Subcutaneous adipose tissue (tissue), 4 donors: ENCODE measurements around the gene LARP4. TPM values are rescaled to one million over a fixed set of nuclear protein-coding genes. Genes with fewer than 3 reads are reported as not detected.

Experiments
- CTCF ChIP-seq: fragments of 450-650 bp; IDR thresholded peaks from one replicate; pipeline ENCODE4 v1.5.1; 2016; ENCODE audit warnings: low read depth, mild to moderate bottlenecking, control low read depth, antibody characterized with exemption, moderate library complexity
- total RNA-seq, 4 donors: library from RNA; depleted of rRNA; stranded (reverse); fragments of >200 nt; gene quantifications; one replicate each; pipeline ENCODE4 v1.1.0, GENCODE V29; 2016

LARP4 gene
- total RNA-seq, result 10 to 100 TPM; 22.2 to 99.5 (median 35.9) TPM

- TF ChIP-seq CTCF, result no peak
Measured at GRCh38 chr12:50400638-50401499, at the start of gene LARP4. LARP4 (plus strand) TSS chr12:50400885; CDS start chr12:50401011, 126 bp downstream.

GRCh38 chr12:50351120-50352043 is 49.3 kb upstream of the LARP4 start:
- TF ChIP-seq CTCF, result no peak

- no peak for TF ChIP-seq CTCF
Measured at GRCh38 chr12:50353404-50353803, 47.3 kb upstream of the LARP4 start.

- TF ChIP-seq CTCF, result no peak
Measured at GRCh38 chr12:50353869-50354593, 46.7 kb upstream of the LARP4 start.

GRCh38 chr12:50354908-50355307 is 45.8 kb upstream of the LARP4 start:
- TF ChIP-seq CTCF, result no peak

GRCh38 chr12:50355365-50355764 is 45.3 kb upstream of the LARP4 start:
- no peak for TF ChIP-seq CTCF

GRCh38 chr12:50362671-50363070 is 38.0 kb upstream of the LARP4 start:
- TF ChIP-seq CTCF, result no peak
